ENCODE measurements around the gene DUSP22.
A peak's percentile ranks its signal among the peaks of the same experiment; 100 is the strongest.
"Not testable (repeated sequence)": the region's sequence is repeated elsewhere in the genome, so short reads cannot be mapped to it uniquely, and the experiment has no call there.

Gene DUSP22

DNA sequence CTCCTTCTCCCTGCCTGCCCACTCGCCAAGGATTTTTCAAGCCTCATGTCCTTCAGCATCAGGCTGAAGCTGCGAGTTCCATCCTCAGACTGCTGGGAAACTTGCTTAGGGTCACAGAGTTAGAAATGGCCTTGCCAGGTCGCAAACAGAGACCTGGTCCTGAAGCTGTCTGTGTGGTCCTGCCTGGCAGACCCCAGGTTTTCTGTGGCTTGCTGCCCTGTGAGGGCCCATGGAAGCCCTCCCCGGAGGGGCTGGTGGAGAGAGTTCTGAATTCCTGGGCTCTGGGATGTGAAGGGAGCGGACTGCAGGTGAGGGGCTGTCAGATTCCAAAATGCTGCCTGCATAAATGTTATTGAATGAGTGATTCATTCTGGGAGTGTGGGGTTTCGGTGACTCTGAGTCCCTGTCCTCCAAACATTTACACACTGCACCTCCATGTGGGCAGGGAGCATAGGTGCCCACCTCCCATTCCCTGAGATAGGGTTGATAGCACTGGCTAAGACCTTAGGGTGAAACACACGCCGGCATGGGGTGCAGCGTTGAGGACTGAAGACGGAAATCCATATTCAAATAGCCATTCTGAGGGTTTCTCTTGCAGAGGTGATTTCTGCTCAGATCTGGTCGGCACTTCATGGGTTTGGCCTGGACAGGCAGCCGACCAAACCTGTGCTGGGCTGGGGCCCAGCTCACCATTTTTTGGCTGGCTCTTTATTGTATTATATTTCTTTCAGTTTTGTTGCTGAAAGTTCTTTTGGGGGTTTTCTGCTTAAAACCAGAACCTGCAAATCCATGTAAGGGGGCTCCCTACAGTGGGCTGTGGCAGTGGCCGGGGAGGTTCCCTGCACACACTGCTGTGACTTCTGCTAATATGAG, 77.5 kb downstream of the DUSP22 start:
- ATAC-seq (no peak), DNase-seq (ENCODE audit: low spot score in 2 of 2) (no peak)

GRCh38 chr6:370555-370954, 78.3 kb downstream of the DUSP22 start:
- Mint-ChIP-seq H3K4me3 (no peak overlapping the region), H3K9me3 (peaks cover 3% of the 10 kb centered on the region), H3K4me1 (peaks cover 13% of the 10 kb centered on the region), H3K27ac (no peak overlapping the region), H3K36me3 (no peaks in the 10 kb centered on the region)
- no peak for DNase-seq (ENCODE audit: low spot score in 2 of 2)
- ATAC-seq: no peak

More for the DNA sequence above, 77.5 kb downstream of the DUSP22 start:
- no peaks in the 10 kb centered on the region for H3K36me3 Mint-ChIP-seq
- H3K4me1 Mint-ChIP-seq: peaks cover 13% of the 10 kb centered on the region
- peaks cover 3% of the 10 kb centered on the region for H3K9me3 Mint-ChIP-seq
- no peak overlapping the region for H3K4me3 Mint-ChIP-seq
- H3K27ac Mint-ChIP-seq: no peak overlapping the region

DNA sequence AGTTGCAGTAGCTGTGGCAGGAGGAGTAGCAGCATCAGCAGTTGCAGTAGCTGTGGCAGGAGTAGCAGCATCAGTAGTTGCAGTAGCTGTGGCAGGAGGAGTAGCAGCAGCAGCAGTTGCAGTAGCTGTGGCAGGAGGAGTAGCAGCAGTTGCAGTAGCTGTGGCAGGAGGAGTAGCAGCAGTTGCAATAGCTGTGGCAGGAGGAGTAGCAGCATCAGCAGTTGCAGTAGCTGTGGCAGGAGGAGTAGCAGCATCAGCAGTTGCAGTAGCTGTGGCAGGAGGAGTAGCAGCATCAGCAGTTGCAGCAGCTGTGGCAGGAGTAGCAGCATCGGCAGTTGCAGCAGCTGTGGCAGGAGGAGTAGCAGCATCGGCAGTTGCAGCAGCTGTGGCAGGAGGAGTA, 79.6 kb downstream of the DUSP22 start:
- H3K4me3 Mint-ChIP-seq; H3K9me3 Mint-ChIP-seq; ATAC-seq; DNase-seq (ENCODE audit: low spot score in 2 of 2); H3K27ac Mint-ChIP-seq; H3K36me3 Mint-ChIP-seq: not testable (repeated sequence)
- H3K4me1 Mint-ChIP-seq: peaks cover 14% of the 10 kb centered on the region

DNA sequence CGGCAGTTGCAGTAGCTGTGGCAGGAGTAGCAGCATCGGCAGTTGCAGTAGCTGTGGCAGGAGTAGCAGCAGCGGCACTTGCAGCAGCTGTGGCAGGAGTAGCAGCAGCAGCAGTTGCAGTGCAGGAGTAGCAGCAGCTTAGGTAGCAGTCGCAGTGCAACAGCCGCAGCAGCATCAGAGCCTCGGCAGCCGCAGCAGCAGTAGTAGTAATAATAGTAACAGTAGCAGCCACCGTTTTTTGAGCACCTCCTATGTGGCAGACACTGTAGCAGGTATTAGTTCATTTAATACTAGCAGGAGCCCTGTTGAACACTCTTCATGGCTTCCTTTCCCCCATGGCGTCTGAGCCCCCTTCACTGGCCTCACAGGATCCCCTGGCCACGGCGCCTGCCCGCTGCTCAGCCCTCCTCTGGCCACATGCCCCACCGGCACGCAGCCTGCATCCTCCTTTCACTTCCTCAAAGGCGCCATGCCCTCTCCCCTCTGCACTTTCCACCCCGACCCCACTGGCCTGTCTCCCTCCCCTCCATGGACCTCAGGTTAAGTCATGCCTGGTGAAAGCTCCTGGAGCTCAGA, 80.1 kb downstream of the DUSP22 start:
- Mint-ChIP-seq H3K36me3 (no peaks in the 10 kb centered on the region), H3K4me1 (peaks cover 18% of the 10 kb centered on the region), H3K27ac (no peak overlapping the region), H3K9me3 (peaks cover 3% of the 10 kb centered on the region), H3K4me3 (peak overlapping the region; percentile 24)
- DNase-seq (ENCODE audit: low spot score in 2 of 2) (no peak), ATAC-seq (no peak)

DNA sequence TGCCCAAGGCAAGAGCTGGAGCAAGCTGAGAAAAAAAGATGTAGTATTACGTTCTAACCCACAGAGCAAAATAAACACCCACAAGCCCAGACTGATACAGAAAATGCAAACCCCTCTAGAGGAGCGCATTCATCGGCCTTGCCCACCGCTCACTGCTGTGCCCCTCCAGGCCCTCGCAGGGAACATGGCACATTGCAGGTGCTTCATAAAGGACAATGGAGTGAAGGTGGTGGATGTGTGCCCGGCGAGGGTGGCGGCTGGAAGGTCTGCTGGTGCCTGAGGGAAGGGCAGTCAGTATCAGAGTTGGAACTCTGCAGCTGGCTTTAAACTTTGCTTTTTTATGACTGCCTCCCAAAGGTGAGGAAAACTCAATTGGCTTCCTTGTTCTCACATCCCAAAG, 80.7 kb downstream of the DUSP22 start:
- H3K36me3 Mint-ChIP-seq: no peaks in the 10 kb centered on the region
- ATAC-seq (no peak), DNase-seq (ENCODE audit: low spot score in 2 of 2) (no peak)
- H3K9me3 Mint-ChIP-seq: peaks cover 3% of the 10 kb centered on the region
- peaks cover 18% of the 10 kb centered on the region for H3K4me1 Mint-ChIP-seq
- no peak overlapping the region for H3K27ac Mint-ChIP-seq
- peak overlapping the region; percentile 24 for H3K4me3 Mint-ChIP-seq

DNA sequence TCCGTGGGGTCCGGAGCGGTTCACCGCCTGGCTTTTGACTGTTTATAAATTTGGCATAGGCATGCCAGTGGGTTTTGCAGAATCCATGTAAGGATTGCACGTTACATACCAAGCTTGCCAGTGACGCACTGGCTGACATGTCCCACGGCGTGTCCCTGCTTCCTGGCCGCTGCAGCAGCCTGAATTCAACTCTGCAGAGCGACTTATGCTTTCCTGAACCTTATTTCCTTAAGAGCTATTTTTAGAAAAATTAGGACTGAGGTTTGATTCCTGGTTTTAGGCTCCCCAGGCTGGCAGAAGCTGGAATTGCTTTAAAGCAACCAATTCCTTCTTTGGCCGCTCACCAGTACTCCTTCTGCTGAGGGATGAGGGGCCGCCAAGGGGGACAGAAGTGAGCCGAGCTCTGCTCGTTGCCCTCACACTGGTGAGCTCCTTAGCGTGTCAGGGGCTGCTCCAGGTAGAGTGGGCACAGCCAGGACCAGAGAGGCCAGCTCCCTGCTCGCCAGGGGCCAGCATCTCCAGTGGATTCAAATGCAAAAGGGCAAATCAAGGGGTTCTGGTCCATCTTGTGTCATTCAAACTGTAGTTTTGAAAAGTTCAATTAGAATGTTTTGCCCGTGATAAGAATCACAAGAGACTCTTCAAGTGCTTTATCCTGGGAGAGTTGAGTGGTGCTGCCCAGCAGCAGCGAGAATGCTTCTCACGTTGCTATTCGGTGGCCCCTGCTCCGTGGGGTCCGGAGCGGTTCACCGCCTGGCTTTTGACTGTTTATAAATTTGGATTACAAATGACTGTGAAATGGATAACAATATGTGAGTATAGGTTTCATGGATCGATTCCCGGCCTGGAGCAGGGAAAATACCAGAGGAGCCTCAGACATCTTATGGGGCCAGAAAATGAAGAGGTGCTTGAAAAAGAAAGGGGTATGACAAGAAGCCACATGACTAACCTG, 81.8 kb downstream of the DUSP22 start:
- no peak overlapping the region for H3K27ac Mint-ChIP-seq
- H3K4me1 Mint-ChIP-seq: peaks cover 18% of the 10 kb centered on the region
- no peak for ATAC-seq
- no peaks in the 10 kb centered on the region for H3K36me3 Mint-ChIP-seq
- no peak overlapping the region for H3K4me3 Mint-ChIP-seq
- no peak for DNase-seq (ENCODE audit: low spot score in 2 of 2)
- peaks cover 3% of the 10 kb centered on the region for H3K9me3 Mint-ChIP-seq

DNA sequence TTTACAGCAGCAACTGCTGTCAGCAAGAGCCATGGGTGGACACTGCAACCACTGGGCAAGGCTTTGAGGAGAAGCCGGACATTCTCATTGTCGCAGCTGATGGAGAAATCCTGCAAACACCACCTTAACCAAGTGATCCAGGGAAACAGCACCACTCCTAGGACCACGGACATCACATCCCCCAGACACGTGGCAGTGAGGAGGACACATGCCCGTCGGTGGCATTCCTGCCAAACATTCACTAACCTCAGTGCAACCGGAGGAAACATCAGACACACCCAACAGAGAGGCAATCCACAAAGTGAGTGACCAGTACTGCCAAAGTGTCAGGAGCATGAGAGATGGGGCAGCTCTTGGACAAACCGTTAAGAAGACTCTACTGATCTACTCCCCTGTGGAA, 82.7 kb downstream of the DUSP22 start:
- ATAC-seq: no peak
- Mint-ChIP-seq H3K4me3 (no peak overlapping the region), H3K27ac (no peak overlapping the region), H3K9me3 (peaks cover 3% of the 10 kb centered on the region), H3K36me3 (no peaks in the 10 kb centered on the region), H3K4me1 (peaks cover 20% of the 10 kb centered on the region)
- DNase-seq (ENCODE audit: low spot score in 2 of 2): no peak

- peaks cover 32% of the 10 kb centered on the region for H3K4me1 Mint-ChIP-seq
- ATAC-seq: no peak
- no peak overlapping the region for H3K27ac Mint-ChIP-seq
- H3K4me3 Mint-ChIP-seq: no peak overlapping the region
- H3K36me3 Mint-ChIP-seq: no peaks in the 10 kb centered on the region
- H3K9me3 Mint-ChIP-seq: no peaks in the 10 kb centered on the region
- DNase-seq (ENCODE audit: low spot score in 2 of 2): no peak
These were observed 84.7 kb downstream of the DUSP22 start for GRCh38 chr6:376827-377640.

- H3K27ac Mint-ChIP-seq; ATAC-seq; DNase-seq (ENCODE audit: low spot score in 2 of 2); H3K36me3 Mint-ChIP-seq; H3K9me3 Mint-ChIP-seq; H3K4me3 Mint-ChIP-seq: not testable (repeated sequence)
- peaks cover 30% of the 10 kb centered on the region for H3K4me1 Mint-ChIP-seq
These were observed 85.3 kb downstream of the DUSP22 start for GRCh38 chr6:377641-378020.

DNA sequence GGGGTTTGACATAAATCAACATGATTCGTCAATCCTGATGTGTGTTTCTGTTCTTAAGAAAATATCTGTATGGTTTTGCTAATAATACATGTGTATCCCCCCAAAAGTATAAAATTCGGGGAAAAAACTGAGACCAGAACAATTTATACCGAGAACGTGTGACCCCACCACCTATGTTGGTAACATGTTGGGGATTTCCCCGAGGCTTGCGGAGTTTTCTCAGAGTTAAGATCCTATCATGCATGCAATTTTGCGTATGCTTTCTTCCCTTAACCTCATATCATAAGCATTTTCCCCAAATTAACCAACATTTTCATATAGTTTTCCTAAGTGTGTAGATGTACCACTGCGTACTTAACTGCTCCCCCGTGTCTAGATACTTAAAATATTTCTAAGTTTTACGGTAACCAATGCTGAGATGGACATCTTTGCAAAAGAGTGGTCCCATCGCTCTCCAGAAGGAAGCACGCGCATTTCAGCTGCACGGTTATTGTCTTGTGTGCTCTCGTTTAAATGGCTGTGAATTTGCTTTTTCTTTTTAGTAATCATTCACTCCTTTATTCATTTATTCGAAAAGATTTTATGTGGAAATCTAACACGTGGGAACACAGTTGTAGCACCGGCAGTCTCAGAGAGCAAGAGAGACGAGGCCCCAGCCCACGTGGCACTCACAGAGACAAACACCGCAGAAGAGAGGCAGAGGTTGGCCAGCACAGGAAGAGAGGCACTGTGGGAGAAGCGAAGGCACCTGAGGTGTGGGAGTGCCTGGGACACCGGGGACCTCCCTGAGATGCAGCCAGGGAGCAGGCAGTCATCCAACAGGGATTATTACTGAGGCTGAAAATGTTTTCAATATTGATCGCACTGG, 86.0 kb downstream of the DUSP22 start:
- ATAC-seq (no peak), DNase-seq (ENCODE audit: low spot score in 2 of 2) (no peak)
- Mint-ChIP-seq H3K9me3 (no peaks in the 10 kb centered on the region), H3K4me1 (peaks cover 25% of the 10 kb centered on the region), H3K27ac (no peak overlapping the region), H3K4me3 (no peak overlapping the region), H3K36me3 (no peaks in the 10 kb centered on the region)

GRCh38 chr6:378958-379409, 86.7 kb downstream of the DUSP22 start:
- H3K4me3 Mint-ChIP-seq: no peak overlapping the region
- H3K9me3 Mint-ChIP-seq: no peaks in the 10 kb centered on the region
- peaks cover 25% of the 10 kb centered on the region for H3K4me1 Mint-ChIP-seq
- ATAC-seq (peak; percentile 11), DNase-seq (ENCODE audit: low spot score in 2 of 2) (no peak)
- H3K27ac Mint-ChIP-seq: no peak overlapping the region
- no peaks in the 10 kb centered on the region for H3K36me3 Mint-ChIP-seq

GRCh38 chr6:379410-380181, 87.3 kb downstream of the DUSP22 start:
- no peak overlapping the region for H3K27ac Mint-ChIP-seq
- ATAC-seq (peak; percentile 29), DNase-seq (ENCODE audit: low spot score in 2 of 2) (no peak)
- H3K4me1 Mint-ChIP-seq: peaks cover 25% of the 10 kb centered on the region
- H3K9me3 Mint-ChIP-seq: no peaks in the 10 kb centered on the region
- no peak overlapping the region for H3K4me3 Mint-ChIP-seq
- H3K36me3 Mint-ChIP-seq: no peaks in the 10 kb centered on the region

Data from stimulated activated effector memory CD8-positive, alpha-beta T cell treated with anti-CD3 and anti-CD28 coated beads, Interleukin-12 subunit alpha, Interleukin-12 subunit beta, amount 100 ng/mL, for 72 hours (primary cell).